K562 (cell line): ENCODE measurements around the gene TMIGD3. TPM values are rescaled to one million over a fixed set of nuclear protein-coding genes. Genes with fewer than 3 reads are reported as not detected.

Source experiments
- ATAC-seq: fragments of 200-7000 bp; cut with Tn5 transposase; 3 replicates; pipeline ENCODE4 v1.9.1; 2020; ENCODE audit warnings: moderate library complexity
- BruUV-seq: library from RNA; stranded (reverse); fragments of 400-500 nt; replicated peaks from 2 replicates; lab custom pipeline; 2021; lab: Mats Ljungman, UMichigan
- CTCF ChIA-PET: fragments of 300-600 bp; formaldehyde crosslinking; extraction: SDS; loops from one replicate; lab custom pipeline; 2021; ENCODE audit warnings: low intra/inter-chr PET ratio; lab: Yijun Ruan, JAX
- POLR2A ChIA-PET: fragments of 300-600, 350-650 bp; sonication (Branson Sonifier 250); formaldehyde crosslinking; extraction: SDS; loops from one replicate; lab custom pipeline; 2021; ENCODE audit warnings: antibody characterized with exemption, inconsistent platforms; lab: Yijun Ruan, JAX
- DNase-seq, 4 experiments: peaks; one replicate each; pipeline versions ENCODE4 v3.0.0 to v3.0.0-alpha.2; 2011 to 2018; ENCODE audit warnings: low spot score in 3 of 4, mixed read lengths in 3 of 4; ENCODE audit errors: extremely low read depth in 1 of 4
- FAIRE-seq: peaks from 2 replicates; lab custom pipeline; 2011; peaks lifted over from hg19 to GRCh38; lab: Jason Lieb, UNC
- H2AFZ ChIP-seq: 2 replicates; pipeline ENCODE4 v1.6.0; 2011; ENCODE audit warnings: low read depth, low read length, control low read depth, inconsistent platforms
- H3K27ac ChIP-seq: fragments of 200-600 bp; 3 replicates; pipeline ENCODE4 v1.8.0; 2011; ENCODE audit warnings: low read depth, mild to moderate bottlenecking, control low read depth, inconsistent platforms, low read length, moderate library complexity, mixed read lengths; ENCODE audit errors: extremely low read depth
- H3K27me3 ChIP-seq, 2 experiments: fragments of 300-600 bp in 1 of 2; 2 replicates in 1 of 2; 3 replicates in 1 of 2; pipeline versions ENCODE4 v1.6.0 to v1.8.0; 2011; ENCODE audit warnings: inconsistent platforms in 2 of 2, low read length in 2 of 2, mild to moderate bottlenecking in 1 of 2, mixed read lengths in 1 of 2, moderate library complexity in 1 of 2; ENCODE audit not compliant: control insufficient read depth in 2 of 2, insufficient read depth in 2 of 2
- H3K36me3 ChIP-seq: fragments of 300-600 bp; 3 replicates; pipeline ENCODE4 v1.8.0; 2011; ENCODE audit warnings: mild to moderate bottlenecking, low read length, inconsistent platforms; ENCODE audit not compliant: control insufficient read depth, insufficient read depth
- H3K4me1 ChIP-seq, 2 experiments: fragments of 200-600 bp in 1 of 2; replicated peaks in 1 of 2; 2 replicates in 1 of 2; 3 replicates in 1 of 2; pipeline versions ENCODE4 v1.5.1 to v1.8.0; 2011; ENCODE audit warnings: inconsistent platforms in 2 of 2, low read length in 2 of 2, mild to moderate bottlenecking in 1 of 2, mixed read lengths in 1 of 2, moderate library complexity in 1 of 2; ENCODE audit not compliant: control insufficient read depth in 2 of 2, insufficient read depth in 2 of 2
- H3K4me2 ChIP-seq: 2 replicates; pipeline ENCODE4 v1.6.1; 2011; ENCODE audit warnings: low read length, control low read depth, inconsistent platforms, mixed read lengths; ENCODE audit not compliant: insufficient read depth
- H3K4me3 ChIP-seq: fragments of 200-600 bp; sonication (generic), shearing (Covaris generic); 2 replicates; pipeline ENCODE4 v1.5.1; 2016; ENCODE audit warnings: control low read depth, inconsistent platforms
- H3K79me2 ChIP-seq: fragments of 200-600 bp; 3 replicates; pipeline ENCODE4 v1.8.0; 2011; ENCODE audit warnings: low read length, inconsistent platforms; ENCODE audit not compliant: control insufficient read depth, insufficient read depth
- H3K9ac ChIP-seq, 2 experiments: 2 replicates each; pipeline versions ENCODE4 v1.6.0 to v1.6.1; 2011; ENCODE audit warnings: low read depth in 2 of 2, low read length in 2 of 2, control low read depth in 1 of 2, inconsistent platforms in 1 of 2, mild to moderate bottlenecking in 1 of 2, mixed read lengths in 1 of 2; ENCODE audit not compliant: insufficient read depth in 1 of 2
- H3K9me1 ChIP-seq: one replicate; pipeline ENCODE4 v1.6.0; 2011; ENCODE audit warnings: inconsistent platforms, mild to moderate bottlenecking, low read length, moderate library complexity; ENCODE audit not compliant: control insufficient read depth, insufficient read depth
- H3K9me3 ChIP-seq: replicated peaks from 2 replicates; pipeline ENCODE4 v1.5.1; 2011; ENCODE audit warnings: low read depth, low read length, inconsistent platforms; ENCODE audit not compliant: control insufficient read depth, insufficient read depth
- H4K20me1 ChIP-seq: replicated peaks from 2 replicates; pipeline ENCODE4 v1.6.1; 2011; ENCODE audit warnings: low read length, inconsistent platforms, mixed read lengths; ENCODE audit not compliant: control insufficient read depth, insufficient read depth
- CBFA2T2 ChIP-seq: fragments of 450-650 bp; conservative IDR thresholded peaks from 2 replicates; pipeline ENCODE4 v1.6.1; 2017; ENCODE audit warnings: mild to moderate bottlenecking
- CHD4 ChIP-seq: fragments of 200-600 bp; sonication (generic); IDR thresholded peaks from 3 replicates; pipeline ENCODE4 v1.6.1; 2012; ENCODE audit warnings: low read depth, mild to moderate bottlenecking, mixed read lengths, low read length, inconsistent platforms; ENCODE audit not compliant: insufficient read depth, insufficient replicate concordance, poor library complexity, severe bottlenecking
- EWSR1 ChIP-seq: fragments of 450-650 bp; IDR thresholded peaks from 2 replicates; pipeline ENCODE4 v1.6.1; 2018; ENCODE audit warnings: borderline replicate concordance, mild to moderate bottlenecking, low read depth, moderate library complexity; ENCODE audit not compliant: partially characterized antibody
- NR0B1 ChIP-seq: fragments of 450-650 bp; IDR thresholded peaks from one replicate; pipeline ENCODE4 v1.6.1; 2018; ENCODE audit warnings: mild to moderate bottlenecking, moderate library complexity; ENCODE audit not compliant: partially characterized antibody
- PHF8 ChIP-seq: fragments of 200-600 bp; sonication (generic); IDR thresholded peaks from 2 replicates; pipeline ENCODE4 v1.6.1; 2012; ENCODE audit warnings: mixed run types, mild to moderate bottlenecking, inconsistent platforms, low read length, moderate library complexity, borderline replicate concordance
- RNF2 ChIP-seq: sonication (generic); IDR thresholded peaks from 2 replicates; pipeline ENCODE4 v1.6.1; 2016
- SAFB2 ChIP-seq: fragments of 200-400 bp; formaldehyde crosslinking; IDR thresholded peaks from 2 replicates; pipeline ENCODE4 v1.6.1; 2018; ENCODE audit warnings: borderline replicate concordance, low read length, low read depth, moderate library complexity; ENCODE audit not compliant: severe bottlenecking
- ZKSCAN3 ChIP-seq: fragments of 250-450 bp; sonication (Bioruptor Pico); IDR thresholded peaks from 2 replicates; pipeline ENCODE4 v1.4.0; 2020
- ZNF507 ChIP-seq: conservative IDR thresholded peaks from 2 replicates; pipeline ENCODE4 v1.6.1; 2017; ENCODE audit warnings: missing genetic modification characterization, missing compliant biosample characterization
- ZNF512 ChIP-seq: IDR thresholded peaks from 2 replicates; pipeline ENCODE4 v1.6.1; 2016; ENCODE audit warnings: missing genetic modification characterization, missing compliant biosample characterization
- WGBS: fragments of 100-300 bp; shearing (Covaris generic); methylation state at CpG from one replicate; pipeline ENCODE4 v1.1.6; 2016; ENCODE audit warnings: low coverage, mixed read lengths; ENCODE audit not compliant: insufficient coverage; ENCODE audit errors: missing lambda C conversion rate; 5-methylcytosine and 5-hydroxymethylcytosine counted together
- in situ Hi-C: fragments of 300-500 bp; cut with MboI; formaldehyde crosslinking; loops from 4 replicates; pipeline ENCODE4 v1.15.0; 2018; ENCODE audit warnings: inconsistent platforms, mixed read lengths
- intact Hi-C: fragments of 100-400 bp; cut with micrococcal nuclease; formaldehyde crosslinking; loops from 2 replicates; pipeline ENCODE4 v1.14.2; 2022
- polyA plus RNA-seq, 8 experiments: library from polyadenylated mRNA; depleted of rRNA in 4 of 8; stranded (reverse) in 5 of 8; unstranded in 3 of 8; fragments of >200 nt; fragmentation: Nextera tagmentation in 2 of 8; fragmentation: Illumina TruSeq in 1 of 8; extraction: Ambion mirVana in 2 of 8; extraction: Trizol in 1 of 8; gene quantifications; 2 replicates each; pipeline versions ENCODE4 v1.2.1 to v1.2.3, GENCODE V29; 2011 to 2014; ENCODE audit warnings: inconsistent platforms in 1 of 8, missing spikeins in 1 of 8
- total RNA-seq, 7 experiments: library from RNA; depleted of rRNA in 6 of 7; stranded (reverse); fragments of >200 nt in 6 of 7; fragmentation: Illumina TruSeq in 2 of 7; extraction: Trizol in 2 of 7; gene quantifications; 2 replicates each; pipeline versions ENCODE4 v1.2.1 to v1.2.3, GENCODE V29; 2011 to 2021; ENCODE audit warnings: low replicate concordance in 1 of 7
- TF ChIP-seq, protein P1 (sequence below): fragments of 450-650 bp; IDR thresholded peaks from 2 replicates; pipeline ENCODE4 v1.6.1; 2016; ENCODE audit warnings: mild to moderate bottlenecking

The TMIGD3 gene
- total and polyA plus RNA-seq, 9 of the 15 experiments (the other 6 are each of a cell fraction or from before 2014, with no cell fraction given): 0.11 to 0.13 (median 0.11) TPM; not detected in 6

DNA sequence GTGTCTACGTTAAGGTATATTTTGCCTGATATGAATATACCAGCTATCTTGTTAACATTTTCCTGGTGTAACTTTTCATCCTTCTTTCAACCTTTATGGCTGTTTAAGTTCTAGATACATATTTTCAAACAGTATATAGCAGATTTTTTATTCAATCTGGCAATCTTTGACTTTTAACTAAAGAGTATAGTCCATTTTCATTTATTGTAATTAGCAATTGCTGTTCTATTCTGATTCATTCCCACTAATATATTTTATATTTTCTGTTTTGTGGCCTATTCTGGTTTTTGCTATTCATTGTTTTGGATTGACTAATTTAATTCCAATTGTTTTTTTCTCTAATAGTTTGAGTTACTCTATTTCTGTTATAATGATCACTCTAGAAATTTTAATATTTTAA, 37.0 kb downstream of the TMIGD3 start:
- Histone ChIP-seq H3K4me2 (no peak overlapping the region), H3K4me1 (peaks cover 7 to 34% of the 10 kb centered on the region in 2 experiments; a peak in 4 of 5 replicates), H3K9me1 (no peaks in the 10 kb centered on the region), H2AFZ (no peak overlapping the region), H3K36me3 (peaks cover 47% of the 10 kb centered on the region), H3K27ac (no peak overlapping the region), H3K9me3 (no peaks in the 10 kb centered on the region), H3K79me2 (no peaks in the 10 kb centered on the region), H3K9ac (no peak overlapping the region), H3K27me3 (no peaks in the 10 kb centered on the region), H4K20me1 (no peaks in the 10 kb centered on the region), H3K4me3 (no peak overlapping the region)
- intact Hi-C loops (no loop called here), in situ Hi-C loops (no loop called here)
- no peak for ATAC-seq
- no peak for FAIRE-seq
- no peak for DNase-seq
- TF ChIP-seq PHF8 (no peak), EWSR1 (no peak), ZKSCAN3 (no peak), SAFB2 (no peak), CBFA2T2 (no peak), CHD4 (no peak), ZNF507 (tag) (peak; percentile 92), RNF2 (no peak), ZNF512 (tag) (peak; percentile 60), NR0B1 (no peak)
- TF ChIP-seq, protein P1, sequence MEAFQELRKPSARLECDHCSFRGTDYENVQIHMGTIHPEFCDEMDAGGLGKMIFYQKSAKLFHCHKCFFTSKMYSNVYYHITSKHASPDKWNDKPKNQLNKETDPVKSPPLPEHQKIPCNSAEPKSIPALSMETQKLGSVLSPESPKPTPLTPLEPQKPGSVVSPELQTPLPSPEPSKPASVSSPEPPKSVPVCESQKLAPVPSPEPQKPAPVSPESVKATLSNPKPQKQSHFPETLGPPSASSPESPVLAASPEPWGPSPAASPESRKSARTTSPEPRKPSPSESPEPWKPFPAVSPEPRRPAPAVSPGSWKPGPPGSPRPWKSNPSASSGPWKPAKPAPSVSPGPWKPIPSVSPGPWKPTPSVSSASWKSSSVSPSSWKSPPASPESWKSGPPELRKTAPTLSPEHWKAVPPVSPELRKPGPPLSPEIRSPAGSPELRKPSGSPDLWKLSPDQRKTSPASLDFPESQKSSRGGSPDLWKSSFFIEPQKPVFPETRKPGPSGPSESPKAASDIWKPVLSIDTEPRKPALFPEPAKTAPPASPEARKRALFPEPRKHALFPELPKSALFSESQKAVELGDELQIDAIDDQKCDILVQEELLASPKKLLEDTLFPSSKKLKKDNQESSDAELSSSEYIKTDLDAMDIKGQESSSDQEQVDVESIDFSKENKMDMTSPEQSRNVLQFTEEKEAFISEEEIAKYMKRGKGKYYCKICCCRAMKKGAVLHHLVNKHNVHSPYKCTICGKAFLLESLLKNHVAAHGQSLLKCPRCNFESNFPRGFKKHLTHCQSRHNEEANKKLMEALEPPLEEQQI: no peak
- BruUV-seq: no TSS peak
- ChIA-PET POLR2A (interaction anchor here (0.8 kb wide), 1 partner anchor 49 kb away, joined by 3 read pairs; no protein-coding TSS in a partner anchor), CTCF (no interaction called here)
- WGBS: 0% methylated on average over 1 of the region's 1 CpG
